Adrenal gland (tissue), 12 donors: ENCODE results near the gene SLC16A10. TPM values are rescaled to one million over a fixed set of nuclear protein-coding genes. Genes with fewer than 3 reads are reported as not detected.

Experiments used
- DNase-seq, 7 donors: peaks; one replicate each; pipeline ENCODE4 v3.0.0-alpha.2; 2019 to 2020
- H3K27ac ChIP-seq, 5 donors: fragments of 200-600 bp; sonication (generic) in 4 of 5; 1 replicate in 3 of 5; 2 replicates in 2 of 5; pipeline versions ENCODE4 v1.5.1 to v1.8.0; 2016 to 2020; ENCODE audit warnings: mild to moderate bottlenecking in 1 of 5
- H3K27me3 ChIP-seq: fragments of 200-600 bp; 2 replicates; pipeline ENCODE4 v1.8.0; 2021
- H3K36me3 ChIP-seq, 2 donors: fragments of 200-600 bp; replicated peaks in 1 of 2; 1 replicate in 1 of 2; 2 replicates in 1 of 2; pipeline versions ENCODE4 v1.5.1 to v1.8.0; 2018 to 2022
- H3K4me1 ChIP-seq, 2 donors: fragments of 200-600 bp; replicated peaks in 1 of 2; 1 replicate in 1 of 2; 2 replicates in 1 of 2; pipeline versions ENCODE4 v1.5.1 to v1.8.0; 2018 to 2021
- H3K4me3 ChIP-seq, 4 donors: fragments of 200-600 bp; sonication (generic) in 3 of 4; one replicate each; pipeline ENCODE4 v1.5.1; 2016 to 2018
- H3K9me3 ChIP-seq, 3 donors: fragments of 200-600 bp; sonication (generic) in 1 of 3; replicated peaks in 1 of 3; 1 replicate in 2 of 3; 2 replicates in 1 of 3; pipeline versions ENCODE4 v1.5.1 to v1.8.0; 2016 to 2021
- CTCF ChIP-seq, 6 experiments: fragments of 450-650 bp in 4 of 6; fragments of 200-600 bp in 2 of 6; sonication (generic) in 1 of 6; IDR thresholded peaks; 1 replicate in 5 of 6; 2 replicates in 1 of 6; pipeline versions ENCODE4 v1.5.1 to v1.8.0; 2016 to 2021; ENCODE audit warnings: antibody characterized with exemption in 6 of 6, mild to moderate bottlenecking in 2 of 6, moderate library complexity in 1 of 6
- POLR2A ChIP-seq, 2 donors: fragments of 450-650 bp; IDR thresholded peaks; one replicate each; pipeline ENCODE4 v1.6.1; 2017; ENCODE audit warnings: antibody characterized with exemption in 2 of 2, mild to moderate bottlenecking in 2 of 2, moderate library complexity in 1 of 2
- WGBS, 4 donors: extraction: QIAGEN DNeasy Blood & Tissue Kit in 2 of 4; methylation state at CpG; one replicate each; pipeline versions ENCODE4 v1.1.5 to v1.1.7; 2013 to 2017; 5-methylcytosine and 5-hydroxymethylcytosine counted together
- intact Hi-C, 2 donors: fragments of 100-400 bp; cut with DNase I; formaldehyde crosslinking; loops; one replicate each; pipeline versions ENCODE4 v1.14.1 to v1.15.0; 2022 to 2023
- polyA plus RNA-seq, 3 donors: library from polyadenylated mRNA; stranded (reverse); fragments of 200-250 nt in 2 of 3; fragments of 350-450 nt in 1 of 3; fragmentation: Illumina TruSeq in 1 of 3; extraction: RNeasy Lipid Tissue Mini Kit (QIAGEN cat#74804) in 1 of 3; gene quantifications; one replicate each; pipeline ENCODE4 v1.2.3, GENCODE V29; 2013 to 2014
- total RNA-seq, 9 donors: library from RNA; depleted of rRNA in 4 of 9; stranded (reverse); fragments of >200 nt in 4 of 9; fragments of 120-200 nt in 1 of 9; fragmentation: NEBNext Ultra II Directional in 1 of 9; extraction: Animal tissue kit (Norgen Biotek cat#: 25700) in 1 of 9; gene quantifications; one replicate each; pipeline versions ENCODE4 v1.1.0 to v1.2.4, GENCODE V29; 2013 to 2023
- donor health status: healthy with polysubstance abuse.
- donor health status: Bipolar disorder and iron deficiency.
- donor health status: DM: yes; HTN: yes; CAD: no.
- donor health status: DM: no; HTN: no; CAD: no.
- donor health status: DM: no; HTN: no; CAD: no.
- donor health status: DM: yes; HTN: yes; CAD: no.

Gene SLC16A10
- total and polyA plus RNA-seq, 12 donors = 4.6 to 97.0 (median 24.9) TPM

GRCh38 chr6:111248789-111249188, 161.5 kb downstream of the SLC16A10 start:
- H3K9me3 ChIP-seq = no peaks in the 10 kb centered on the region
- H3K27ac ChIP-seq = no peak overlapping the region
- intact Hi-C loops = no loop called here
- H3K4me1 ChIP-seq = peaks cover 0 to 3% of the 10 kb centered on the region in 2 donors
- no peak overlapping the region for H3K4me3 ChIP-seq
- no peaks in the 10 kb centered on the region for H3K36me3 ChIP-seq
- TF ChIP-seq POLR2A (IDR thresholded peaks at IDR 0.05) (no peak), CTCF (IDR thresholded peaks at IDR 0.05) (no peak)
- no peaks in the 10 kb centered on the region for H3K27me3 ChIP-seq
- DNase-seq = peak in 4 of 7 donors; percentile 21 to 52 (median 34)

- intact Hi-C loops = no loop called here
- no peak for DNase-seq
Measured at GRCh38 chr6:111250791-111251354, 163.6 kb downstream of the SLC16A10 start.

GRCh38 chr6:111252726-111253125, 165.4 kb downstream of the SLC16A10 start:
- H3K4me3 ChIP-seq = no peak overlapping the region

More at GRCh38 chr6:111250791-111251354, 163.6 kb downstream of the SLC16A10 start:
- Histone ChIP-seq H3K36me3 (no peaks in the 10 kb centered on the region), H3K27ac (no peak overlapping the region), H3K4me1 (peaks cover 0 to 3% of the 10 kb centered on the region in 2 donors), H3K9me3 (no peaks in the 10 kb centered on the region), H3K27me3 (no peaks in the 10 kb centered on the region), H3K4me3 (no peak overlapping the region)
- TF ChIP-seq POLR2A (IDR thresholded peaks at IDR 0.05) = no peak
- TF ChIP-seq CTCF (IDR thresholded peaks at IDR 0.05) = no peak
- WGBS, 4 donors = 50 to 61% (median 57%) methylated on average over 4 of the region's 4 CpGs

More at GRCh38 chr6:111252726-111253125, 165.4 kb downstream of the SLC16A10 start:
- TF ChIP-seq CTCF (IDR thresholded peaks at IDR 0.05) (no peak), POLR2A (IDR thresholded peaks at IDR 0.05) (no peak)
- peaks cover 0 to 3% of the 10 kb centered on the region in 2 donors for H3K4me1 ChIP-seq
- no peaks in the 10 kb centered on the region for H3K36me3 ChIP-seq
- no peak overlapping the region for H3K27ac ChIP-seq
- no peaks in the 10 kb centered on the region for H3K9me3 ChIP-seq
- 68 to 84% (median 77%) methylated on average over 3 of the region's 3 CpGs for WGBS, 4 donors
- no peak for DNase-seq
- intact Hi-C loops = no loop called here
- H3K27me3 ChIP-seq = no peaks in the 10 kb centered on the region
